HG03039 (cell line): ENCODE measurements around the gene FOXO4.

Source experiments
- ATAC-seq: cut with Tn5 transposase; IDR thresholded peaks from one replicate; pipeline ENCODE4 v1.9.1; 2021; ENCODE audit warnings: mild to moderate bottlenecking, moderate library complexity; ENCODE audit not compliant: unreplicated experiment

The FOXO4 gene

GRCh38 chrX:71131510-71131909 lies 35.9 kb downstream of the FOXO4 start:
- no peak for ATAC-seq

DNA sequence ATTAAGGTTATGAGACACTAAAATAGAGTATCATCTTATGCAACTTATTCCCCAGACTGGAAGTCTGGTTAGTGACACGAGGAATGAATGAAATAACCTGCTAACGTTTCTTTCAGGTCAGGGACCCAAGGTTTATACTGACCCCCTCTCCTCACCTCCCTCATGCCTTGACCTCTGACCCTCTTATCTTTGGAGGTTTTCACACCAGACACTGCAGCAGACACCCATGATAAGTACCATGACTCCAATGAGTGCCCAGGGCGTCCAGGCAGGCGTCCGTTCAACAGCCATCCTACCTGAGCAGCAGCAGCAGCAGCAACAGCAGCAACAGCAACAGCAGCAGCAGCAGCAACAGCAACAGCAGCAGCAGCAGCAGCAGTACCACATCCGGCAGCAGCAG lies 44.8 kb downstream of the FOXO4 start:
- no peak for ATAC-seq

GRCh38 chrX:71143508-71143907 lies 47.9 kb downstream of the FOXO4 start:
- no peak for ATAC-seq

GRCh38 chrX:71144651-71145050 lies 49.0 kb downstream of the FOXO4 start, which contains the start of gene NLGN3:
Gene NLGN3 (plus strand): TSS chrX:71144841. CDS start chrX:71147750, 2,909 bp downstream.
- ATAC-seq: no peak

- ATAC-seq: no peak
Observed at GRCh38 chrX:71147496-71148277, 52.0 kb downstream of the FOXO4 start.

DNA sequence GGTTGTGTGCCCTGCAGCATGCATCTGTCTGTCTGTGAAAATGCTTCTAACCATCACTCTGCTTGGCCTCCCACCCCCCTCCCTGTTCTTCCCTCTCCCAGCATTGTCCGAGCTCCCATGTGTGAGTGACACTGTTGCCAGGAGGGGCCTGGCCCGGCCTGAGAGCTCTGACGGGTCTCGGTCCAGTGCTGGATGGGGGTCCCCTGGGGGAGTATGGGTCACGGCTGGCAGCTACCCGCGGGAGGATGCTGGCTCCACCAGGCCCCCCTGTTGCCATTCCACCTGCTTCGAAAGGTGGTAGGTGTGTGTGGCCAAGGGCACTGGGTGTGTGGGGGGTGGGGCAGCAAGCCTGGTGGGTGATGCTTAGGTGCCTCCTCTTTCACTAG lies 52.6 kb downstream of the FOXO4 start:
- no peak for ATAC-seq

DNA sequence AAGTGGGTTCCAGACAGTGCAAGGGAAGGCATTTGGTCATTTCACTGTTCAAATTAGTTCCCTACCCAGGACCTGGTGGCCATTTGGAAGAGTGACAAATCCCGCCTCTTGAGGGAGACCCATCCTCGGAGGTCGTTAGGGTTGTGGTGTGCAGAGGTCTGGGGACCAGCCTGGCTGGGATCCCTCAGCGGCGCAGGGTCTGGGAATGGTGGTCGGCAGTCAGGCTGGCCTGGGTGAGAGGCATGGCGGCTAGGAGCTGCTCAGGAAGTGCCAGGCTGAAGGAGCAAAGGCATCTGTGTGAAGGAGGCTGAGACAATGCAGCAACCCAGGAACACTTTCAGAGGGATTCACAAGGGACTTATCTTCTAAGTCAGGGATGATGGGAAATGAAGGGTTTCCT lies 55.7 kb downstream of the FOXO4 start:
- ATAC-seq: no peak
